IMR-90 (cell line): Measurements from ENCODE around the gene ATL2. TPM values are rescaled to one million over a fixed set of nuclear protein-coding genes. Genes with fewer than 3 reads are reported as not detected.

Experiments used
- ATAC-seq: fragments of 200-7000 bp; cut with Tn5 transposase; 2 replicates; pipeline ENCODE4 v1.9.1; 2020; ENCODE audit warnings: low read depth, mild to moderate bottlenecking, moderate library complexity
- BruUV-seq: library from RNA; stranded (reverse); fragments of 400-500 nt; replicated peaks from 2 replicates; lab custom pipeline; 2021; lab: Mats Ljungman, UMichigan
- CTCF ChIA-PET: fragments of 300-600 bp; formaldehyde crosslinking; extraction: SDS; loops from one replicate; lab custom pipeline; 2021; ENCODE audit warnings: antibody characterized with exemption; lab: Yijun Ruan, JAX
- POLR2A ChIA-PET: fragments of 300-600 bp; sonication (Branson Sonifier 250); formaldehyde crosslinking; loops from one replicate; lab custom pipeline; 2022; ENCODE audit warnings: antibody characterized with exemption; ENCODE audit not compliant: unreplicated experiment; lab: Charles Lee
- DNase-seq: peaks from one replicate; pipeline ENCODE4 v3.0.0; 2013
- H2AFZ ChIP-seq: replicated peaks from 2 replicates; pipeline ENCODE3; 2013; ENCODE audit warnings: low read length, mild to moderate bottlenecking; ENCODE audit not compliant: poor library complexity
- H2AK5ac ChIP-seq: 2 replicates; pipeline ENCODE4 v1.6.1; 2013; ENCODE audit warnings: low read depth, low read length, inconsistent platforms
- H2AK9ac ChIP-seq: replicated peaks from 2 replicates; pipeline ENCODE3; 2013; ENCODE audit warnings: mild to moderate bottlenecking, low read depth, low read length, moderate library complexity; ENCODE audit not compliant: poor library complexity
- H2BK120ac ChIP-seq: 2 replicates; pipeline ENCODE4 v1.6.1; 2013; ENCODE audit warnings: low read depth, low read length, inconsistent platforms
- H2BK15ac ChIP-seq: 3 replicates; pipeline ENCODE4 v1.6.1; 2013; ENCODE audit warnings: low read depth, low read length, inconsistent platforms
- H2BK20ac ChIP-seq: 2 replicates; pipeline ENCODE4 v1.6.1; 2013; ENCODE audit warnings: low read depth, mild to moderate bottlenecking, inconsistent platforms, low read length, moderate library complexity
- H2BK5ac ChIP-seq: 2 replicates; pipeline ENCODE4 v1.6.1; 2013; ENCODE audit warnings: mild to moderate bottlenecking, low read depth, low read length, inconsistent platforms; ENCODE audit not compliant: poor library complexity, severe bottlenecking
- H3K14ac ChIP-seq: replicated peaks from 2 replicates; pipeline ENCODE4 v1.6.1; 2013; ENCODE audit warnings: low read depth, low read length, inconsistent platforms
- H3K18ac ChIP-seq: 2 replicates; pipeline ENCODE4 v1.6.1; 2013; ENCODE audit warnings: low read depth, low read length, control low read depth
- H3K23ac ChIP-seq: 2 replicates; pipeline ENCODE4 v1.6.1; 2013; ENCODE audit warnings: low read depth, low read length, inconsistent platforms
- H3K27ac ChIP-seq: 2 replicates; pipeline ENCODE4 v1.5.1; 2013; ENCODE audit warnings: mild to moderate bottlenecking, control low read depth, low read length; ENCODE audit not compliant: insufficient read depth
- H3K27me3 ChIP-seq: 2 replicates; pipeline ENCODE4 v1.6.1; 2013; ENCODE audit warnings: low read length; ENCODE audit not compliant: control insufficient read depth, insufficient read depth
- H3K36me3 ChIP-seq: 2 replicates; pipeline ENCODE4 v1.6.1; 2013; ENCODE audit warnings: low read length, mixed read lengths; ENCODE audit not compliant: control insufficient read depth, insufficient read depth
- H3K4ac ChIP-seq: 2 replicates; pipeline ENCODE4 v1.6.1; 2013; ENCODE audit warnings: low read depth, low read length, inconsistent platforms
- H3K4me1 ChIP-seq: 2 replicates; pipeline ENCODE4 v1.6.1; 2013; ENCODE audit warnings: low read length, mixed read lengths; ENCODE audit not compliant: control insufficient read depth, insufficient read depth
- H3K4me2 ChIP-seq: 2 replicates; pipeline ENCODE4 v1.6.1; 2013; ENCODE audit warnings: low read depth, mild to moderate bottlenecking, control low read depth, low read length, moderate library complexity
- H3K4me3 ChIP-seq: 2 replicates; pipeline ENCODE4 v1.5.1; 2013; ENCODE audit warnings: low read depth, mild to moderate bottlenecking, control low read depth, low read length, moderate library complexity; ENCODE audit not compliant: insufficient read depth
- H3K56ac ChIP-seq: 2 replicates; pipeline ENCODE4 v1.6.1; 2013; ENCODE audit warnings: low read length, inconsistent platforms; ENCODE audit not compliant: insufficient read depth; ENCODE audit errors: extremely low read depth
- H3K79me1 ChIP-seq, 2 experiments: 2 replicates each; pipeline ENCODE4 v1.6.1; 2013; ENCODE audit warnings: low read length in 2 of 2, inconsistent platforms in 1 of 2, low read depth in 1 of 2
- H3K9ac ChIP-seq: 2 replicates; pipeline ENCODE4 v1.6.1; 2013; ENCODE audit warnings: low read depth, low read length, control low read depth
- H3K9me1 ChIP-seq: 2 replicates; pipeline ENCODE4 v1.6.1; 2013; ENCODE audit warnings: low read length, inconsistent platforms; ENCODE audit not compliant: insufficient read depth
- H3K9me3 ChIP-seq: 2 replicates; pipeline ENCODE4 v1.6.1; 2013; ENCODE audit warnings: low read length; ENCODE audit not compliant: control insufficient read depth, insufficient read depth
- H4K20me1 ChIP-seq: 2 replicates; pipeline ENCODE4 v1.6.1; 2013; ENCODE audit warnings: low read length, inconsistent platforms; ENCODE audit not compliant: insufficient read depth
- H4K5ac ChIP-seq: 2 replicates; pipeline ENCODE4 v1.6.1; 2013; ENCODE audit warnings: mild to moderate bottlenecking, low read depth, low read length, control low read depth
- H4K8ac ChIP-seq, 2 experiments: 2 replicates each; pipeline ENCODE4 v1.6.1; 2013; ENCODE audit warnings: low read depth in 2 of 2, low read length in 2 of 2, control low read depth in 1 of 2, inconsistent platforms in 1 of 2
- H4K91ac ChIP-seq: 2 replicates; pipeline ENCODE4 v1.6.1; 2013; ENCODE audit warnings: low read depth, low read length, inconsistent platforms; ENCODE audit not compliant: insufficient read depth
- BHLHE40 ChIP-seq: fragments of 150-350 bp; IDR thresholded peaks from 2 replicates; pipeline ENCODE4 v1.6.1; 2016; ENCODE audit warnings: mild to moderate bottlenecking, low read depth, low read length
- CEBPB ChIP-seq: IDR thresholded peaks from 2 replicates; pipeline ENCODE4 v1.6.1; 2012; ENCODE audit warnings: low read depth, low read length, improper control_type of control experiment
- CHD1 ChIP-seq: IDR thresholded peaks from 2 replicates; pipeline ENCODE4 v1.6.1; 2012; ENCODE audit warnings: low read depth, low read length, improper control_type of control experiment
- FOS ChIP-seq: fragments of 150-350 bp; IDR thresholded peaks from 2 replicates; pipeline ENCODE4 v1.6.1; 2016; ENCODE audit warnings: low read depth, low read length
- MAFK ChIP-seq: IDR thresholded peaks from 2 replicates; pipeline ENCODE4 v1.6.1; 2012; ENCODE audit warnings: low read depth, low read length, improper control_type of control experiment
- MAZ ChIP-seq: IDR thresholded peaks from 2 replicates; pipeline ENCODE4 v1.6.1; 2012; ENCODE audit warnings: low read depth, mild to moderate bottlenecking, low read length, improper control_type of control experiment, moderate library complexity, borderline replicate concordance
- MXI1 ChIP-seq: IDR thresholded peaks from 2 replicates; pipeline ENCODE4 v1.6.1; 2012; ENCODE audit warnings: low read depth, mild to moderate bottlenecking, low read length, moderate library complexity, borderline replicate concordance
- NFE2L2 ChIP-seq: fragments of 150-350 bp; IDR thresholded peaks from 2 replicates; pipeline ENCODE4 v1.6.1; 2016; ENCODE audit warnings: low read depth, mild to moderate bottlenecking, low read length
- POLR2A ChIP-seq: IDR thresholded peaks from 2 replicates; pipeline ENCODE4 v1.6.1; 2012; ENCODE audit warnings: mild to moderate bottlenecking, low read depth, low read length
- RAD21 ChIP-seq: IDR thresholded peaks from 2 replicates; pipeline ENCODE4 v1.6.1; 2012; ENCODE audit warnings: low read length, improper control_type of control experiment
- SMC3 ChIP-seq: fragments of 150-350 bp; IDR thresholded peaks from 2 replicates; pipeline ENCODE4 v1.6.1; 2016; ENCODE audit warnings: low read depth, mild to moderate bottlenecking, antibody characterized with exemption, low read length, moderate library complexity
- dilution Hi-C: fragments of 300-500 bp; cut with HindIII; formaldehyde crosslinking; loops from one replicate; pipeline ENCODE4 v1.14.3; 2018; ENCODE audit warnings: low sequenced_read_pairs; ENCODE audit not compliant: unreplicated experiment
- in situ Hi-C: fragments of 300-500 bp; cut with MboI; formaldehyde crosslinking; loops from 3 replicates; pipeline ENCODE4 v1.14.3; 2019; ENCODE audit warnings: low sequenced_read_pairs, inconsistent platforms, mixed read lengths
- intact Hi-C: fragments of 100-400 bp; cut with micrococcal nuclease; formaldehyde crosslinking; loops from 2 replicates; pipeline ENCODE4 v1.10.0; 2022
- polyA plus RNA-seq, 3 experiments: library from polyadenylated mRNA; depleted of rRNA; stranded (reverse); fragments of >200 nt; gene quantifications; 2 replicates each; pipeline ENCODE4 v1.2.3, GENCODE V29; 2012; ENCODE audit warnings: low replicate concordance in 1 of 3
- total RNA-seq: library from RNA; depleted of rRNA; stranded (reverse); fragments of >200 nt; gene quantifications from 2 replicates; pipeline ENCODE4 v1.2.3, GENCODE V29; 2012
- TF ChIP-seq, protein P1 (sequence below): conservative IDR thresholded peaks from 2 replicates; pipeline ENCODE4 v1.5.1; 2012; ENCODE audit warnings: mild to moderate bottlenecking, low read depth, low read length, improper control_type of control experiment
- TF ChIP-seq, protein P2 (sequence below): fragments of 150-350 bp; IDR thresholded peaks from 2 replicates; pipeline ENCODE4 v1.6.1; 2017; ENCODE audit warnings: mild to moderate bottlenecking, antibody characterized with exemption, low read length, low read depth
- TF ChIP-seq, protein P3 (sequence below): fragments of 150-350 bp; IDR thresholded peaks from 2 replicates; pipeline ENCODE4 v1.6.1; 2016; ENCODE audit warnings: low read depth, mild to moderate bottlenecking, low read length, moderate library complexity, borderline replicate concordance

Gene ATL2
- total and polyA plus RNA-seq, 2 of the 4 experiments (the other 2 are of a cell fraction) = 16.0 to 62.6 TPM

DNA sequence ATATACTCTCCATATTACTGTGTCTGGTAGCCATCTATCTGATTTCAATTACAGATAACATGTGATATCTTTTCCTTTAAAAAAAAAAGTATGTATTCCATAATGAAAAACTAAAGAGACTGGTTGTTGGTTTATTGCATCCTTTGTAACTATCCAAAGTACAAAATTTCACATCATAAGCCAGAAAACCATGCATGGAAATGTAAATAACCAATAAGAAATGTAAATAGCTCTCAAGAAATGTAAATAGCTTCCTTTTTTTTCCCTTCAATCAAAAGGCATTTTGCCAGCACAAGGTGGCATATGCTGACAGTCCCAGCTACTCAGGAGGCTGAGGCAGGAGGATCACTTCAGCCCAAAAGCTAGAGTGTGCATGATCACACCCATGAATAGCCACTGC is 59.3 kb downstream of the ATL2 start:
- Histone ChIP-seq H2BK15ac (no peak overlapping the region), H4K8ac (no peak overlapping the region), H2BK5ac (no peak overlapping the region), H3K56ac (no peak overlapping the region), H2BK120ac (no peak overlapping the region), H3K27ac (no peak overlapping the region), H2AK9ac (no peak overlapping the region), H3K4me3 (no peak overlapping the region), H2AK5ac (no peak overlapping the region), H4K5ac (no peak overlapping the region), H4K91ac (no peak overlapping the region), H3K36me3 (peaks cover 9% of the 10 kb centered on the region), H4K20me1 (no peaks in the 10 kb centered on the region), H3K4me2 (no peak overlapping the region), H2BK20ac (no peak overlapping the region), H2AFZ (no peak overlapping the region), H3K9me3 (no peaks in the 10 kb centered on the region), H3K9ac (no peak overlapping the region), H3K9me1 (0 out of 2 replicates have a peak, but pooled peaks cover 2% of the 10 kb centered on the region), H3K18ac (no peak overlapping the region), H3K79me1 (peaks cover 0 to 8% of the 10 kb centered on the region in 2 experiments; a peak in 3 of 4 replicates), H3K4me1 (no peaks in the 10 kb centered on the region), H3K23ac (no peak overlapping the region), H3K27me3 (no peaks in the 10 kb centered on the region), H3K4ac (no peak overlapping the region), H3K14ac (no peak overlapping the region)
- TF ChIP-seq, protein P1, sequence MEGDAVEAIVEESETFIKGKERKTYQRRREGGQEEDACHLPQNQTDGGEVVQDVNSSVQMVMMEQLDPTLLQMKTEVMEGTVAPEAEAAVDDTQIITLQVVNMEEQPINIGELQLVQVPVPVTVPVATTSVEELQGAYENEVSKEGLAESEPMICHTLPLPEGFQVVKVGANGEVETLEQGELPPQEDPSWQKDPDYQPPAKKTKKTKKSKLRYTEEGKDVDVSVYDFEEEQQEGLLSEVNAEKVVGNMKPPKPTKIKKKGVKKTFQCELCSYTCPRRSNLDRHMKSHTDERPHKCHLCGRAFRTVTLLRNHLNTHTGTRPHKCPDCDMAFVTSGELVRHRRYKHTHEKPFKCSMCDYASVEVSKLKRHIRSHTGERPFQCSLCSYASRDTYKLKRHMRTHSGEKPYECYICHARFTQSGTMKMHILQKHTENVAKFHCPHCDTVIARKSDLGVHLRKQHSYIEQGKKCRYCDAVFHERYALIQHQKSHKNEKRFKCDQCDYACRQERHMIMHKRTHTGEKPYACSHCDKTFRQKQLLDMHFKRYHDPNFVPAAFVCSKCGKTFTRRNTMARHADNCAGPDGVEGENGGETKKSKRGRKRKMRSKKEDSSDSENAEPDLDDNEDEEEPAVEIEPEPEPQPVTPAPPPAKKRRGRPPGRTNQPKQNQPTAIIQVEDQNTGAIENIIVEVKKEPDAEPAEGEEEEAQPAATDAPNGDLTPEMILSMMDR = no peak
- TF ChIP-seq FOS (no peak), MAZ (no peak), BHLHE40 (no peak), CEBPB (no peak), SMC3 (no peak), MAFK (no peak), CHD1 (no peak), POLR2A (no peak), MXI1 (no peak), RAD21 (no peak), NFE2L2 (no peak)
- TF ChIP-seq, protein P2, sequence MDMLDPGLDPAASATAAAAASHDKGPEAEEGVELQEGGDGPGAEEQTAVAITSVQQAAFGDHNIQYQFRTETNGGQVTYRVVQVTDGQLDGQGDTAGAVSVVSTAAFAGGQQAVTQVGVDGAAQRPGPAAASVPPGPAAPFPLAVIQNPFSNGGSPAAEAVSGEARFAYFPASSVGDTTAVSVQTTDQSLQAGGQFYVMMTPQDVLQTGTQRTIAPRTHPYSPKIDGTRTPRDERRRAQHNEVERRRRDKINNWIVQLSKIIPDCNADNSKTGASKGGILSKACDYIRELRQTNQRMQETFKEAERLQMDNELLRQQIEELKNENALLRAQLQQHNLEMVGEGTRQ = no peak
- TF ChIP-seq, protein P3, sequence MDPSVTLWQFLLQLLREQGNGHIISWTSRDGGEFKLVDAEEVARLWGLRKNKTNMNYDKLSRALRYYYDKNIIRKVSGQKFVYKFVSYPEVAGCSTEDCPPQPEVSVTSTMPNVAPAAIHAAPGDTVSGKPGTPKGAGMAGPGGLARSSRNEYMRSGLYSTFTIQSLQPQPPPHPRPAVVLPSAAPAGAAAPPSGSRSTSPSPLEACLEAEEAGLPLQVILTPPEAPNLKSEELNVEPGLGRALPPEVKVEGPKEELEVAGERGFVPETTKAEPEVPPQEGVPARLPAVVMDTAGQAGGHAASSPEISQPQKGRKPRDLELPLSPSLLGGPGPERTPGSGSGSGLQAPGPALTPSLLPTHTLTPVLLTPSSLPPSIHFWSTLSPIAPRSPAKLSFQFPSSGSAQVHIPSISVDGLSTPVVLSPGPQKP = no peak
- intact Hi-C loops (loop anchor here (5.0 kb wide), 4 partner anchors 60 to 410 kb away; partner anchors contain the start of gene ATL2), dilution Hi-C loops (no loop called here), in situ Hi-C loops (loop anchor here (5.0 to 25.0 kb wide), 2 partner anchors 195 to 415 kb away; no protein-coding TSS in a partner anchor)
- ATAC-seq = no peak
- ChIA-PET CTCF (interaction anchor here (0.6 to 2.3 kb wide), 2 partner anchors 58 to 219 kb away, joined by 3 to 8 read pairs; no protein-coding TSS in a partner anchor), POLR2A (no interaction called here)
- BruUV-seq = no TSS peak
- DNase-seq = no peak
